Thymus (tissue), 11 donors: Measurements from ENCODE around the gene YY1. TPM values are rescaled to one million over a fixed set of nuclear protein-coding genes. Genes with fewer than 3 reads are reported as not detected.
A peak's percentile ranks its signal among the peaks of the same experiment; 100 is the strongest.
"Not testable (repeated sequence)": the region's sequence is repeated elsewhere in the genome, so short reads cannot be mapped to it uniquely, and the experiment has no call there.

Experiments used
- DNase-seq, 9 donors: peaks; one replicate each; pipeline ENCODE4 v3.0.0-alpha.2; 2013; ENCODE audit warnings: low spot score in 9 of 9, low read depth in 6 of 9, missing footprints in 1 of 9
- H3K27ac ChIP-seq, 2 donors: one replicate each; pipeline ENCODE4 v1.5.1; 2013; ENCODE audit warnings: control low read depth in 1 of 2, low read depth in 1 of 2, low read length in 1 of 2, mild to moderate bottlenecking in 1 of 2, moderate library complexity in 1 of 2
- H3K27me3 ChIP-seq, 2 donors: one replicate each; pipeline ENCODE4 v1.5.1; 2013; ENCODE audit warnings: low read length in 1 of 2; ENCODE audit not compliant: control insufficient read depth in 2 of 2, insufficient read depth in 1 of 2
- H3K36me3 ChIP-seq, 2 donors: one replicate each; pipeline ENCODE4 v1.5.1; 2013; ENCODE audit warnings: low read length in 1 of 2, mild to moderate bottlenecking in 1 of 2, moderate library complexity in 1 of 2; ENCODE audit not compliant: control insufficient read depth in 2 of 2, insufficient read depth in 2 of 2
- H3K4me1 ChIP-seq, 2 donors: one replicate each; pipeline ENCODE4 v1.5.1; 2013; ENCODE audit warnings: low read length in 2 of 2; ENCODE audit not compliant: control insufficient read depth in 2 of 2, insufficient read depth in 2 of 2
- H3K4me3 ChIP-seq, 2 donors: one replicate each; pipeline ENCODE4 v1.5.1; 2013; ENCODE audit warnings: low read length in 2 of 2, control low read depth in 1 of 2, mild to moderate bottlenecking in 1 of 2
- H3K9me3 ChIP-seq, 2 donors: one replicate each; pipeline ENCODE4 v1.5.1; 2013; ENCODE audit warnings: low read length in 1 of 2, mild to moderate bottlenecking in 1 of 2; ENCODE audit not compliant: control insufficient read depth in 2 of 2, insufficient read depth in 1 of 2
- WGBS: extraction: QIAGEN DNeasy Blood & Tissue Kit; methylation state at CpG from one replicate; pipeline ENCODE4 v1.1.7; 2013; 5-methylcytosine and 5-hydroxymethylcytosine counted together
- polyA plus RNA-seq: library from polyadenylated mRNA; stranded (reverse); fragments of 200-250 nt; gene quantifications from one replicate; pipeline ENCODE4 v1.2.3, GENCODE V29; 2013
- total RNA-seq: library from RNA; stranded (reverse); fragments of 120-200 nt; gene quantifications from one replicate; pipeline ENCODE4 v1.2.4, GENCODE V29; 2013
- donor health status: healthy.

YY1 gene
- total and polyA plus RNA-seq, 2 donors = 66.7 to 72.3 TPM

- no peak for DNase-seq
- Histone ChIP-seq H3K4me3 (no peak overlapping the region), H3K36me3 (no peaks in the 10 kb centered on the region), H3K27ac (no peak overlapping the region), H3K4me1 (peaks cover 6 to 39% of the 10 kb centered on the region in 2 donors), H3K27me3 (peaks cover 4 to 30% of the 10 kb centered on the region in 2 donors), H3K9me3 (no peaks in the 10 kb centered on the region)
- WGBS = 91% methylated on average over 4 of the region's 4 CpGs
Measured at GRCh38 chr14:100303925-100304324, 65.0 kb downstream of the YY1 start.

DNA sequence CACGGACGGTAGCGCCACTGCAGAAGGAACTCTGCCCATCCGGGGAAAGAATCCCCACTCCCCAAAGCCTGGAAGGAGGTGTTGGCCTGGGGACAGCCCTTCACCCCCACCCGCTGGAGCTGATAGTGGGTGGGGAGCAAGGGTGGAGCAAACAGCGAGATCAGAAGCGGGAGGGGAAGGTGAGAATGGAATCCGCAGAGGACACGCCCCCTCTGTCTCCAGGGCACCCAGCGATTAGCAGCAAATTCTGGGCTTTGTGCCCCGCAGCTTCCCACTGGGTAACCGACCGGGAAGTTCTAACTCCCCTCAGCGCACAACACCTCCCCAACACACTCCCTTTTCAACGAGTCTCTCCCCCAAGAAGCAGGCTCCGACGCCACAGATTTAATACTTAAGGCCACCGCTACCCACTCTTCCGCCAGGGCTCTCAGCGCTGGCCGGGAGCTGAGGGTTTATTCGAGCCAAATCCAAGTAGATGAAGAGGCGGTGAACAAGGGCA, 65.9 kb downstream of the YY1 start:
- Histone ChIP-seq H3K9me3 (no peaks in the 10 kb centered on the region), H3K36me3 (no peaks in the 10 kb centered on the region), H3K27ac (peak overlapping the region; percentile 26 to 47), H3K4me3 (peak overlapping the region; percentile 68 to 83), H3K4me1 (peaks cover 6 to 41% of the 10 kb centered on the region in 2 donors), H3K27me3 (peaks cover 4 to 30% of the 10 kb centered on the region in 2 donors)
- DNase-seq = peak in 1 of 9 donors; percentile 35
- WGBS = 14% methylated on average over 23 of the region's 23 CpGs

DNA sequence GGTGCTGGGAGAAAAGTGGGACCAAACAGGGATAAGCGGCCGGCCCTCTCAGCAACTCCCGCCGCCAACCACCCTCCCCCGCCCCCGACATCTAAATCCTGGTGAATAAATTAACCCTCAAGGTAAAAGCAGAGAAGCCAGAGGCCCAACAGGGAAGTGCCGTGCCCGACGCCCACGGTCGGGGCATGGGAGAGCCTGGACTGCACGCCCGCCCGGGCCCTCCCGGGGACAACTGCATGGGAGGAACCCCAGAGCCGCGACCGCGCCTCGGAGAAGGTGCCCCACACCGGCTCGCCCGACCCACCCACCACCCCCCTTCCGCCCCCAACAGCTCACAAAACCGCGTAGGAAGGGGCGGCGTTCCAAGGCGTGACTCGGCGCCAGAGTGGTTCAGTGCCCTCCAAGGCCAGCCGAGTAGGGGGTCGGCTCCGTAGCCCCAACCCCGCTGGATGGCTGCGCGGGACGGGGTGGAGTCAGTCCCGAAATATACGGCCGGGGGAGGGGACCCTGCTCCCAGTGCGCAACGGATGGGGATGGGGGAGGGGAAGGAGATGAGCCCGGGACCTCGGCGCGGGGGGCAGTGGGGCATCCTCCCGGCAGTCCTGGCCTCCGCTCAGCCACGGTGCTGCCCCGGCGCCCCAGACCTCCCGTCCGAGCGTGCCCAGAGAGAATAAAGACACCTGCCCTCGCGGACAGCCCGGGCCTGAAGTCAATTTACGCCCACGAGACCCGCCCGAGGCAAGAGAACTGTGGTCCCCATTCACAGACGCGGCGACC, 66.6 kb downstream of the YY1 start:
- no peaks in the 10 kb centered on the region for H3K36me3 ChIP-seq
- H3K4me3 ChIP-seq = peak overlapping the region; percentile 68 to 83
- peak overlapping the region; percentile 46 to 55 for H3K27ac ChIP-seq
- no peaks in the 10 kb centered on the region for H3K9me3 ChIP-seq
- peaks cover 6 to 41% of the 10 kb centered on the region in 2 donors for H3K4me1 ChIP-seq
- DNase-seq = peak in 4 of 9 donors; percentile 50 to 76 (median 60)
- WGBS = under 1% methylated on average over 65 of the region's 65 CpGs
- H3K27me3 ChIP-seq = peaks cover 4 to 30% of the 10 kb centered on the region in 2 donors

GRCh38 chr14:100306101-100306997, 67.4 kb downstream of the YY1 start, which contains the start of gene SLC25A29:
Gene SLC25A29 (minus strand): TSS chr14:100306444. CDS start chr14:100306232, 212 bp downstream.
- Histone ChIP-seq H3K27me3 (peaks cover 4 to 32% of the 10 kb centered on the region in 2 donors), H3K4me3 (peak within 1 kb of the TSS; percentile 68 to 83), H3K9me3 (no peaks in the 10 kb centered on the region), H3K27ac (peak within 1 kb of the TSS; percentile 55 to 68), H3K36me3 (no peaks in the 10 kb centered on the region), H3K4me1 (peaks cover 6 to 43% of the 10 kb centered on the region in 2 donors)
- peak in 7 of 9 donors; percentile 43 to 84 (median 65) for DNase-seq
- WGBS = under 1% methylated on average over 131 of the region's 131 CpGs

DNA sequence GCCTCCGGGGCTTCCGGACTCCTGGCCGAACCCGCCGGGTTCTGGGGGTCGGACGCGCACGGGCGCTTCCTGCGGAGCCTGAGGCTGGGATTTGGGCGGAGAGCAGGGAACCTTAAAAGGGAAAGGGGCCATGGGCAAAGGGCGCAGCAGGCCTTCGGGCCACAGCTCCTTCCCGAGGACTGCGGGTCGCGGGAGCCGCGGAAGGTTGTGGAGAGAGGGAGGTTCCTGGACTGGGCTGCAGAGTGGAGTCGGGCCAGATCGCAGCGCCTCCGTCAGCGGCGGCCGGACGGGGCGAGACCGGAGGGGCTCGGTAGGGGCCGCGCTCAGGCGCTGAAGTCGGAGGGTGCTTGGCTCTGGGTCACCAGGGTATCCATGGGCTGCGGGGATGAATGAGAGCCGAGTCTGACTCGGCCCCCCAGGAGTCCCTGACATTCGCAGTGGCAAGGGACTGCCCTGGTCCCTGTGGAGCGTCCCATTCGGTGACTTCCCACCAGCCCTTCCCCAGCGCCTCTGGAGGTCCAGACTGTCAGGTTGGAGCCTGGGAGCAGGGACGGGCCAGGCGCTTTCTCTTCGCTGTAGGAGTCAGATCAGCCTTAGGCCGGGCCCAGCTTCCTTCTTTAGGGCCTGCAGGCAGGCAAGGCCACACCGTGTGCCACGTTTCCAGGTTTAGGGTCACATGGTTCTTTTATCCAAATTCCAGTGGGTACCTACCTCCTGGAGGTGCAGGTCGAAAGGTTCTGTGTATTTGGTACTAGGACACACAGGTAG, 68.2 kb downstream of the YY1 start:
- DNase-seq = no peak
- H3K4me1 ChIP-seq = peaks cover 6 to 44% of the 10 kb centered on the region in 2 donors

DNA sequence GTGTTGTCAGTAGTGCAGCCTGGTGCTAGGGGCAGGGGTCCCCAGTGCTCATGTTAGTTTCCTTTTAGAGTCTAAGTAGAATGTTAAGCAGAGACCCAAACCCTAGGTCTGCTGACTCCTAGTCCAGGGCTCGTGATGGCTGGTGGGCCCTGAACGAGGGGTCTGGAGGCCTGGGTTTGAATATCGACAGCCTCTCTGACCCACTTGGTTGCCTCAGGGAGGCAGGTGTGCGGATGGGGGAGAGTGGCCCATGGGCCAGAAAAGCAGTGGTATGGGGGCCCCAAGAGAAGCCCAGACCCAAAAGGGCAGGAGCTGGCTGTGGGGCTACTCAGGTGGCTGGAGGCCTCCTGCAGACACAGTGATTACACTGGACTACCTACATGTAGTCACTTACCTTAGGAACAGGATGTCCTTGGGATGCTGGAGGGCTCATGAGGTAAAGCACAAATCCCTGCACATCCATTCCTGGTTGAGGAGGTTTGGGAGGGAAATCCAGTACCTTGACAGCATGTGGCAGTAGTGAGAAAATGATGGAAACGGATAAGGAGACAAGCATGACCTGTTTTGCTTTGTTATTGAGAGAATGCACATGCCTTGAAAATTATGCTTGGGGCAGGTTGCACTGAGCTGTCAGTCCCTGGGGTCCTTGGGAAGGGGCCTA, 69.0 kb downstream of the YY1 start:
- Histone ChIP-seq H3K27me3 (peaks cover 4 to 37% of the 10 kb centered on the region in 2 donors), H3K4me1 (peaks cover 6 to 49% of the 10 kb centered on the region in 2 donors), H3K4me3 (peak overlapping the region in 1 of 2 donors; percentile 66), H3K9me3 (no peaks in the 10 kb centered on the region), H3K36me3 (no peaks in the 10 kb centered on the region), H3K27ac (no peak overlapping the region)
- no peak for DNase-seq
- 96% methylated on average over 5 of the region's 5 CpGs for WGBS

More for the DNA sequence above, 68.2 kb downstream of the YY1 start:
- WGBS = 13% methylated on average over 49 of the region's 49 CpGs
- H3K27me3 ChIP-seq = peaks cover 4 to 34% of the 10 kb centered on the region in 2 donors
- no peaks in the 10 kb centered on the region for H3K9me3 ChIP-seq
- peak overlapping the region; percentile 66 to 83 for H3K4me3 ChIP-seq
- H3K36me3 ChIP-seq = no peaks in the 10 kb centered on the region
- peak overlapping the region in 1 of 2 donors; percentile 68 for H3K27ac ChIP-seq

- not testable (repeated sequence) for H3K36me3 ChIP-seq, H3K27ac ChIP-seq, DNase-seq, H3K4me3 ChIP-seq, H3K9me3 ChIP-seq
- H3K4me1 ChIP-seq = peaks cover 6 to 45% of the 10 kb centered on the region in 2 donors
- peaks cover 4 to 38% of the 10 kb centered on the region in 2 donors for H3K27me3 ChIP-seq
- 89% methylated on average over 6 of the region's 6 CpGs for WGBS
Measured at GRCh38 chr14:100308427-100308792, 69.5 kb downstream of the YY1 start.
